K562 (cell line): ENCODE data around the gene ARMCX5. TPM values are rescaled to one million over a fixed set of nuclear protein-coding genes. Genes with fewer than 3 reads are reported as not detected.

Experiments
- ATAC-seq: fragments of 200-7000 bp; cut with Tn5 transposase; 3 replicates; pipeline ENCODE4 v1.9.1; 2020; ENCODE audit warnings: moderate library complexity
- BruUV-seq: library from RNA; stranded (reverse); fragments of 400-500 nt; replicated peaks from 2 replicates; lab custom pipeline; 2021; lab: Mats Ljungman, UMichigan
- CTCF ChIA-PET: fragments of 300-600 bp; formaldehyde crosslinking; extraction: SDS; loops from one replicate; lab custom pipeline; 2021; ENCODE audit warnings: low intra/inter-chr PET ratio; lab: Yijun Ruan, JAX
- POLR2A ChIA-PET: fragments of 300-600, 350-650 bp; sonication (Branson Sonifier 250); formaldehyde crosslinking; extraction: SDS; loops from one replicate; lab custom pipeline; 2021; ENCODE audit warnings: antibody characterized with exemption, inconsistent platforms; lab: Yijun Ruan, JAX
- DNase-seq, 4 experiments: peaks; one replicate each; pipeline versions ENCODE4 v3.0.0 to v3.0.0-alpha.2; 2011 to 2018; ENCODE audit warnings: low spot score in 3 of 4, mixed read lengths in 3 of 4; ENCODE audit errors: extremely low read depth in 1 of 4
- FAIRE-seq: peaks from 2 replicates; lab custom pipeline; 2011; peaks lifted over from hg19 to GRCh38; lab: Jason Lieb, UNC
- H2AFZ ChIP-seq: 2 replicates; pipeline ENCODE4 v1.6.0; 2011; ENCODE audit warnings: low read depth, low read length, control low read depth, inconsistent platforms
- H3K27ac ChIP-seq: fragments of 200-600 bp; 3 replicates; pipeline ENCODE4 v1.8.0; 2011; ENCODE audit warnings: low read depth, mild to moderate bottlenecking, control low read depth, inconsistent platforms, low read length, moderate library complexity, mixed read lengths; ENCODE audit errors: extremely low read depth
- H3K27me3 ChIP-seq, 2 experiments: fragments of 300-600 bp in 1 of 2; 2 replicates in 1 of 2; 3 replicates in 1 of 2; pipeline versions ENCODE4 v1.6.0 to v1.8.0; 2011; ENCODE audit warnings: inconsistent platforms in 2 of 2, low read length in 2 of 2, mild to moderate bottlenecking in 1 of 2, mixed read lengths in 1 of 2, moderate library complexity in 1 of 2; ENCODE audit not compliant: control insufficient read depth in 2 of 2, insufficient read depth in 2 of 2
- H3K36me3 ChIP-seq: fragments of 300-600 bp; 3 replicates; pipeline ENCODE4 v1.8.0; 2011; ENCODE audit warnings: mild to moderate bottlenecking, low read length, inconsistent platforms; ENCODE audit not compliant: control insufficient read depth, insufficient read depth
- H3K4me1 ChIP-seq, 2 experiments: fragments of 200-600 bp in 1 of 2; replicated peaks in 1 of 2; 2 replicates in 1 of 2; 3 replicates in 1 of 2; pipeline versions ENCODE4 v1.5.1 to v1.8.0; 2011; ENCODE audit warnings: inconsistent platforms in 2 of 2, low read length in 2 of 2, mild to moderate bottlenecking in 1 of 2, mixed read lengths in 1 of 2, moderate library complexity in 1 of 2; ENCODE audit not compliant: control insufficient read depth in 2 of 2, insufficient read depth in 2 of 2
- H3K4me2 ChIP-seq: 2 replicates; pipeline ENCODE4 v1.6.1; 2011; ENCODE audit warnings: low read length, control low read depth, inconsistent platforms, mixed read lengths; ENCODE audit not compliant: insufficient read depth
- H3K4me3 ChIP-seq: fragments of 200-600 bp; sonication (generic), shearing (Covaris generic); 2 replicates; pipeline ENCODE4 v1.5.1; 2016; ENCODE audit warnings: control low read depth, inconsistent platforms
- H3K79me2 ChIP-seq: fragments of 200-600 bp; 3 replicates; pipeline ENCODE4 v1.8.0; 2011; ENCODE audit warnings: low read length, inconsistent platforms; ENCODE audit not compliant: control insufficient read depth, insufficient read depth
- H3K9ac ChIP-seq, 2 experiments: 2 replicates each; pipeline versions ENCODE4 v1.6.0 to v1.6.1; 2011; ENCODE audit warnings: low read depth in 2 of 2, low read length in 2 of 2, control low read depth in 1 of 2, inconsistent platforms in 1 of 2, mild to moderate bottlenecking in 1 of 2, mixed read lengths in 1 of 2; ENCODE audit not compliant: insufficient read depth in 1 of 2
- H3K9me1 ChIP-seq: one replicate; pipeline ENCODE4 v1.6.0; 2011; ENCODE audit warnings: inconsistent platforms, mild to moderate bottlenecking, low read length, moderate library complexity; ENCODE audit not compliant: control insufficient read depth, insufficient read depth
- H3K9me3 ChIP-seq: replicated peaks from 2 replicates; pipeline ENCODE4 v1.5.1; 2011; ENCODE audit warnings: low read depth, low read length, inconsistent platforms; ENCODE audit not compliant: control insufficient read depth, insufficient read depth
- H4K20me1 ChIP-seq: replicated peaks from 2 replicates; pipeline ENCODE4 v1.6.1; 2011; ENCODE audit warnings: low read length, inconsistent platforms, mixed read lengths; ENCODE audit not compliant: control insufficient read depth, insufficient read depth
- BDP1 ChIP-seq: IDR thresholded peaks from 3 replicates; pipeline ENCODE4 v1.6.1; 2011; ENCODE audit not compliant: insufficient read length, insufficient read depth
- CBX1 ChIP-seq: sonication (generic); IDR thresholded peaks from 2 replicates; pipeline ENCODE4 v1.6.1; 2016; ENCODE audit warnings: antibody characterized with exemption, low read depth, mild to moderate bottlenecking
- CHAMP1 ChIP-seq: fragments of 450-650 bp; IDR thresholded peaks from 2 replicates; pipeline ENCODE4 v1.6.1; 2016; ENCODE audit warnings: mild to moderate bottlenecking
- CREB5 ChIP-seq: fragments of 250-450 bp; sonication (Bioruptor Pico); IDR thresholded peaks from 2 replicates; pipeline ENCODE4 v1.5.0; 2020; ENCODE audit warnings: mild to moderate bottlenecking
- HNRNPUL1 ChIP-seq: fragments of 200-400 bp; formaldehyde crosslinking; IDR thresholded peaks from 2 replicates; pipeline ENCODE4 v1.6.1; 2017; ENCODE audit warnings: low read length
- ILK ChIP-seq: fragments of 450-650 bp; IDR thresholded peaks from 2 replicates; pipeline ENCODE4 v1.6.1; 2016; ENCODE audit warnings: missing genetic modification characterization, low read depth, mild to moderate bottlenecking, missing compliant biosample characterization, moderate library complexity, borderline replicate concordance
- MCM2 ChIP-seq: fragments of 450-650 bp; IDR thresholded peaks from 2 replicates; pipeline ENCODE4 v1.6.1; 2017; ENCODE audit warnings: low read depth, mild to moderate bottlenecking
- NCOA4 ChIP-seq: fragments of 450-650 bp; IDR thresholded peaks from 2 replicates; pipeline ENCODE4 v1.6.1; 2018; ENCODE audit warnings: mild to moderate bottlenecking; ENCODE audit not compliant: partially characterized antibody
- NFRKB ChIP-seq: fragments of 450-650 bp; IDR thresholded peaks from 2 replicates; pipeline ENCODE4 v1.6.1; 2016; ENCODE audit warnings: low read depth
- NFXL1 ChIP-seq: fragments of 450-650 bp; formaldehyde crosslinking; IDR thresholded peaks from 2 replicates; pipeline ENCODE4 v1.4.0; 2021; ENCODE audit warnings: mild to moderate bottlenecking
- PCBP2 ChIP-seq: fragments of 200-400 bp; formaldehyde crosslinking; IDR thresholded peaks from 2 replicates; pipeline ENCODE4 v1.6.1; 2018; ENCODE audit warnings: low read length, low read depth, mild to moderate bottlenecking, moderate library complexity; ENCODE audit not compliant: poor library complexity, severe bottlenecking
- ZNF146 ChIP-seq: IDR thresholded peaks from one replicate; pipeline ENCODE4 v1.6.1; 2018; ENCODE audit warnings: missing compliant biosample characterization; ENCODE audit not compliant: unreplicated experiment
- ZNF263 ChIP-seq: sonication (generic); formaldehyde crosslinking; IDR thresholded peaks from 2 replicates; pipeline ENCODE4 v1.8.0; 2022; ENCODE audit warnings: mild to moderate bottlenecking, missing genetic modification reagents, borderline replicate concordance
- ZNF354B ChIP-seq: fragments of 250-450 bp; sonication (Bioruptor Pico); IDR thresholded peaks from 2 replicates; pipeline ENCODE4 v1.4.0; 2020
- ZNF431 ChIP-seq: sonication (generic); formaldehyde crosslinking; IDR thresholded peaks from 2 replicates; pipeline ENCODE4 v1.8.0; 2022; ENCODE audit warnings: mild to moderate bottlenecking, missing genetic modification reagents
- ZNF551 ChIP-seq: fragments of 250-450 bp; sonication (Bioruptor Pico); IDR thresholded peaks from 2 replicates; pipeline ENCODE4 v1.5.0; 2021; ENCODE audit warnings: mild to moderate bottlenecking, moderate library complexity
- WGBS: fragments of 100-300 bp; shearing (Covaris generic); methylation state at CpG from one replicate; pipeline ENCODE4 v1.1.6; 2016; ENCODE audit warnings: low coverage, mixed read lengths; ENCODE audit not compliant: insufficient coverage; ENCODE audit errors: missing lambda C conversion rate; 5-methylcytosine and 5-hydroxymethylcytosine counted together
- in situ Hi-C: fragments of 300-500 bp; cut with MboI; formaldehyde crosslinking; loops from 4 replicates; pipeline ENCODE4 v1.15.0; 2018; ENCODE audit warnings: inconsistent platforms, mixed read lengths
- intact Hi-C: fragments of 100-400 bp; cut with micrococcal nuclease; formaldehyde crosslinking; loops from 2 replicates; pipeline ENCODE4 v1.14.2; 2022
- polyA plus RNA-seq, 8 experiments: library from polyadenylated mRNA; depleted of rRNA in 4 of 8; stranded (reverse) in 5 of 8; unstranded in 3 of 8; fragments of >200 nt; fragmentation: Nextera tagmentation in 2 of 8; fragmentation: Illumina TruSeq in 1 of 8; extraction: Ambion mirVana in 2 of 8; extraction: Trizol in 1 of 8; gene quantifications; 2 replicates each; pipeline versions ENCODE4 v1.2.1 to v1.2.3, GENCODE V29; 2011 to 2014; ENCODE audit warnings: inconsistent platforms in 1 of 8, missing spikeins in 1 of 8
- total RNA-seq, 7 experiments: library from RNA; depleted of rRNA in 6 of 7; stranded (reverse); fragments of >200 nt in 6 of 7; fragmentation: Illumina TruSeq in 2 of 7; extraction: Trizol in 2 of 7; gene quantifications; 2 replicates each; pipeline versions ENCODE4 v1.2.1 to v1.2.3, GENCODE V29; 2011 to 2021; ENCODE audit warnings: low replicate concordance in 1 of 7

ARMCX5 gene
- total and polyA plus RNA-seq, 9 of the 15 experiments (the other 6 are each of a cell fraction or from before 2014, with no cell fraction given) = 13.4 to 29.4 (median 17.3) TPM

GRCh38 chrX:102637561-102637960 lies 38.2 kb downstream of the ARMCX5 start:
- ChIA-PET POLR2A (no interaction called here), CTCF (no interaction called here)
- no peaks in the 10 kb centered on the region for H3K79me2 ChIP-seq
- in situ Hi-C loops = no loop called here
- no peaks in the 10 kb centered on the region for H3K9me1 ChIP-seq
- no peaks in the 10 kb centered on the region for H3K4me1 ChIP-seq
- no peak overlapping the region for H3K4me2 ChIP-seq
- H3K4me3 ChIP-seq = no peak overlapping the region
- peak; percentile 53 for TF ChIP-seq ZNF146
- TF ChIP-seq ZNF551 (CRISPR knock-in tag) = no peak
- 0% methylated on average over 1 of the region's 1 CpG for WGBS
- no peaks in the 10 kb centered on the region for H4K20me1 ChIP-seq
- ATAC-seq = no peak
- H3K27me3 ChIP-seq = no peaks in the 10 kb centered on the region
- no peak overlapping the region for H3K9ac ChIP-seq
- DNase-seq = no peak
- intact Hi-C loops = no loop called here
- no TSS peak for BruUV-seq
- no peaks in the 10 kb centered on the region for H3K36me3 ChIP-seq
- H2AFZ ChIP-seq = no peak overlapping the region
- FAIRE-seq = no peak
- no peaks in the 10 kb centered on the region for H3K9me3 ChIP-seq
- no peak overlapping the region for H3K27ac ChIP-seq

- Histone ChIP-seq H2AFZ (no peak overlapping the region), H3K4me1 (no peaks in the 10 kb centered on the region), H3K79me2 (no peaks in the 10 kb centered on the region), H3K27me3 (no peaks in the 10 kb centered on the region), H3K4me2 (no peak overlapping the region), H3K27ac (no peak overlapping the region), H3K9ac (no peak overlapping the region), H3K4me3 (no peak overlapping the region), H3K9me1 (no peaks in the 10 kb centered on the region), H3K36me3 (no peaks in the 10 kb centered on the region), H4K20me1 (no peaks in the 10 kb centered on the region), H3K9me3 (no peaks in the 10 kb centered on the region)
- WGBS = 81% methylated on average over 13 of the region's 23 CpGs
- ChIA-PET CTCF (no interaction called here), POLR2A (no interaction called here)
- no peak for ATAC-seq
- no TSS peak for BruUV-seq
- in situ Hi-C loops = no loop called here
- FAIRE-seq = no peak
- DNase-seq = no peak
- intact Hi-C loops = no loop called here
- no peak for TF ChIP-seq ILK (tag)
- no peak for TF ChIP-seq NCOA4
- TF ChIP-seq ZNF354B (CRISPR knock-in tag) = no peak
- TF ChIP-seq HNRNPUL1 = no peak
- TF ChIP-seq CBX1 = no peak
- no peak for TF ChIP-seq ZNF431 (CRISPR knock-in tag)
- no peak for TF ChIP-seq PCBP2
- TF ChIP-seq BDP1 = no peak
- TF ChIP-seq CREB5 (CRISPR knock-in tag) = no peak
- TF ChIP-seq CHAMP1 = no peak
- no peak for TF ChIP-seq NFXL1
- no peak for TF ChIP-seq NFRKB
- TF ChIP-seq ZNF263 (CRISPR knock-in tag) = no peak
- TF ChIP-seq MCM2 = no peak
Measured at GRCh38 chrX:102650903-102651241, 51.6 kb downstream of the ARMCX5 start.
